Small intestine (tissue), 7 donors: Measurements from ENCODE around the gene SLF2. TPM values are rescaled to one million over a fixed set of nuclear protein-coding genes. Genes with fewer than 3 reads are reported as not detected.

Experiments
- DNase-seq, 2 donors: peaks; one replicate each; pipeline versions ENCODE4 v3.0.0 to v3.0.0-alpha.2; 2013
- FAIRE-seq: peaks from 2 replicates; lab custom pipeline; 2012; peaks lifted over from hg19 to GRCh38; lab: Jason Lieb, UNC
- H3K27ac ChIP-seq, 3 donors: one replicate each; pipeline ENCODE4 v1.5.1; 2013; ENCODE audit warnings: low read length in 2 of 3, mild to moderate bottlenecking in 2 of 3, control low read depth in 1 of 3, inconsistent platforms in 1 of 3, low read depth in 1 of 3, moderate library complexity in 1 of 3
- H3K27me3 ChIP-seq, 3 donors: one replicate each; pipeline ENCODE4 v1.6.1; 2013; ENCODE audit warnings: low read length in 3 of 3, inconsistent platforms in 1 of 3; ENCODE audit not compliant: control insufficient read depth in 3 of 3, insufficient read depth in 3 of 3
- H3K36me3 ChIP-seq, 3 donors: one replicate each; pipeline ENCODE4 v1.6.1; 2013; ENCODE audit warnings: low read length in 3 of 3, inconsistent platforms in 1 of 3, low read depth in 1 of 3, mild to moderate bottlenecking in 1 of 3, moderate library complexity in 1 of 3; ENCODE audit not compliant: control insufficient read depth in 3 of 3, insufficient read depth in 2 of 3
- H3K4me1 ChIP-seq, 3 donors: one replicate each; pipeline ENCODE4 v1.6.1; 2013; ENCODE audit warnings: low read length in 2 of 3, inconsistent platforms in 1 of 3, low read depth in 1 of 3, mild to moderate bottlenecking in 1 of 3, moderate library complexity in 1 of 3; ENCODE audit not compliant: control insufficient read depth in 3 of 3, insufficient read depth in 2 of 3
- H3K4me3 ChIP-seq, 3 donors: one replicate each; pipeline ENCODE4 v1.5.1; 2013; ENCODE audit warnings: low read length in 3 of 3, control low read depth in 1 of 3, inconsistent platforms in 1 of 3, low read depth in 1 of 3, mild to moderate bottlenecking in 1 of 3, moderate library complexity in 1 of 3
- H3K9me3 ChIP-seq, 2 donors: one replicate each; pipeline ENCODE4 v1.6.1; 2013; ENCODE audit warnings: low read depth in 1 of 2, low read length in 1 of 2; ENCODE audit not compliant: control insufficient read depth in 2 of 2, insufficient read depth in 1 of 2
- WGBS, 3 donors: extraction: QIAGEN DNeasy Blood & Tissue Kit; methylation state at CpG; one replicate each; pipeline ENCODE4 v1.1.7; 2013; 5-methylcytosine and 5-hydroxymethylcytosine counted together
- polyA plus RNA-seq, 4 donors: library from polyadenylated mRNA; stranded (reverse) in 3 of 4; unstranded in 1 of 4; fragments of 200-250 nt in 3 of 4; fragments of 120-200 nt in 1 of 4; gene quantifications; one replicate each; pipeline versions ENCODE4 v1.2.1 to v1.2.3, GENCODE V29; 2013
- donor health status: healthy with polysubstance abuse.
- donor health status: control.
- donor health status: control.
- donor health status: Bipolar disorder and iron deficiency.
- donor health status: healthy.

SLF2 gene
- polyA plus RNA-seq, 4 donors: 3.8 to 29.2 (median 5.6) TPM

DNA sequence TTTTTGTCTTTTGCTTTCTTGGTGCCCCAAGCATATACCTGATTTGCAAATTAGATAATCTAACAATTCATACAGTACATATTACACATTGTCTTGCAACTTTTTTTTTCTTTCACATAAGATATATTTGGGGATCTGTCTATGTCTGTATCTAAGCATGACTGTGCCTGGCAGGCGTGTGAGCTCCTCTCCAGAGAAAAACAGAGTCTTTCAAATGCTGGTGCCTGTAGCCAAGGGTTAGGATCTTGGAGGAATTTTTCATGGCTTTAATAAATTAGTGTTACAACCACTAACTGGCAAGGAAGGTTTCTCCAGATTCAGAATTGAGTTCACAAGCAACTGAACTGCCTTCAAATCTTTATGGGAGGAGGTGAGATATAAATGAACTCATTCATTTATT lies 14.8 kb upstream of the SLF2 start:
- Histone ChIP-seq H3K4me1 (peaks cover 0 to 5% (median 0%) of the 10 kb centered on the region in 3 donors), H3K4me3 (no peak overlapping the region), H3K36me3 (no peaks in the 10 kb centered on the region), H3K27ac (no peak overlapping the region), H3K9me3 (no peaks in the 10 kb centered on the region), H3K27me3 (peaks cover 0 to 5% (median 2%) of the 10 kb centered on the region in 3 donors)
- FAIRE-seq (no peak), DNase-seq (no peak)
- WGBS, 3 donors: 30 to 89% (median 50%) methylated on average over 1 of the region's 1 CpG

DNA sequence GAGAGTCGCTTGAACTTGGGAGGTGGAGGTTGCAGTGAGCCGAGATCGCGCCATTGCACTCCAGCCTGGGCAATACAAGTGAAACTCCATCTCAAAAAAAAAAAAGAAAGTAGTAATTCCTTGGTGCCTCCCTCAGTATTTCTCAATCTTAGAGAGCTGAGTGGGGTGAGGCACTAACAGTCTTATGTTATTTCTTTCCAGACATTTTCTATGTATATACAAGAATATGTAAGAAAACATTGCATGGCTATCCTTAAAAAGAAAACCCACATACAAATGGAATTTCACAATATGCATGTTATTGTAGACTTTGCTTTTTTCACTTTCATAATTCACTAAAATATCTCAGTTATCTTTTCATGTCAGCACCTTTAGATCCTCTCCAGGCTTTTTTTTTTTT lies 13.6 kb upstream of the SLF2 start:
- Histone ChIP-seq H3K4me1 (peaks cover 0 to 5% (median 0%) of the 10 kb centered on the region in 3 donors), H3K27ac (no peak overlapping the region), H3K4me3 (no peak overlapping the region), H3K9me3 (no peaks in the 10 kb centered on the region), H3K27me3 (peaks cover 0 to 2% (median 2%) of the 10 kb centered on the region in 3 donors), H3K36me3 (no peaks in the 10 kb centered on the region)
- WGBS, 3 donors: 80 to 94% (median 94%) methylated on average over 4 of the region's 4 CpGs
- no peak for DNase-seq
- no peak for FAIRE-seq

DNA sequence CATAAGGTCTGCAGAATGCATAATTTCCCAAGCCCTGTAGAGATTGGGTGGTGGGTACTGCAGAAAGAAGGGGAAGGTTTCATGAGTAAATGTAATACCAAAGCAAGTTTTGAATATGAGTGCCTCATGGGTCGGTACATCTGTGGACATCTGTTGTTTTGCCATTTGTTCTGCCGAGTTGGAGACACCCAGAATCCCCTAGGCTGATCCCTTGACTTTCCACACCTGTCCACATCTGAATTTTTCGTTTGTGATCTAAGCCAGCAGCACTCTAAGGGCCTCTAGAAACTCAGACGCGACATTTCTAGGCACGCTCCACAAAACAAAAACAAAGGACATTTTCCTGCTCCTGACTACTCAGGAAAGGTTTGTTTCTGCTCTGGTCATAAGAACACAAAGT lies 11.7 kb upstream of the SLF2 start:
- no peak overlapping the region for H3K4me3 ChIP-seq
- FAIRE-seq (no peak), DNase-seq (no peak)
- no peaks in the 10 kb centered on the region for H3K36me3 ChIP-seq
- H3K27me3 ChIP-seq: peaks cover 0 to 2% (median 2%) of the 10 kb centered on the region in 3 donors
- H3K9me3 ChIP-seq: no peaks in the 10 kb centered on the region
- no peaks in the 10 kb centered on the region for H3K4me1 ChIP-seq
- WGBS, 3 donors: 72 to 82% (median 78%) methylated on average over 6 of the region's 6 CpGs
- H3K27ac ChIP-seq: no peak overlapping the region

DNA sequence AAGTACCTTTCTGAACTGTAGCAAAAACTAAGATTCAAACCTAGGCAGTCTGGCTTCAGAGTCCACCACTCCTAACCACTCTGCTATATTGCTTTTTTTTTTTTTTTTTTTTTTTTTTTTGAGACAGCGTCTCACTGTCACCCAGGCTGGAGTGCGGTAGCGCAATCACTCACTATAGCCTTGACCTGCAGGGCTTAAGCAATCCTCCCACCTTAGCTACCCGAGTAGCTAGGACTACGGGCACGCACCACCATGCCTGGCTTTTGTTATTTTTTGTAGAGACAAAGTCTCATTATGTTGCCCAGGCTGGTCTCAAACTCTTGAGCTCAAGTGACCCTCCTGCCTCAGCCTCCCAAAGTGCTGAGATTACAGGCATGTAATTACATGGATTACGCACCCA lies 10.1 kb upstream of the SLF2 start:
- WGBS, 3 donors: 87 to 92% (median 91%) methylated on average over 7 of the region's 7 CpGs
- Histone ChIP-seq H3K36me3 (no peaks in the 10 kb centered on the region), H3K4me1 (no peaks in the 10 kb centered on the region), H3K9me3 (no peaks in the 10 kb centered on the region), H3K4me3 (no peak overlapping the region), H3K27me3 (peaks cover 0 to 2% (median 2%) of the 10 kb centered on the region in 3 donors), H3K27ac (no peak overlapping the region)
- DNase-seq: no peak
- no peak for FAIRE-seq

DNA sequence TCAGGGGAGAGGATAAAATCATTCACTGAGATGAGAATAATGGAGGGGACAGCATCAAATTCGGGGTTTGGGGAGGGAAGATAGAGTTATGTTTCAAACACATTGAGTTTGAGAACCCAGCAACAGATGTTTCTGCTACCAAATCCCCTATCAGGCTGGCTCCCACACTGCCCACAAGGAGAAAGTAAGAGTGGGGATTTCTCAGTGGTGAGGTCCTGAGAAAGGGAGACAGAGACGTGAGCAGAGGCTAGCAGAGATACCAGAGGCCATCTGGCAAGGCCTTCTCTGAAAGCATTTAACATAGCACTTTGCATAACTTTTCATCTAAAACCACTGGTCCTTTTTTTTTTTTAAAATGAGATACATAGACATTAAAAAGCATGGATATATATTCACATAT lies 7.8 kb upstream of the SLF2 start:
- H3K9me3 ChIP-seq: no peaks in the 10 kb centered on the region
- FAIRE-seq: no peak
- H3K36me3 ChIP-seq: no peaks in the 10 kb centered on the region
- DNase-seq: no peak
- peaks cover 0 to 3% (median 0%) of the 10 kb centered on the region in 3 donors for H3K4me1 ChIP-seq
- H3K27ac ChIP-seq: no peak overlapping the region
- no peak overlapping the region for H3K4me3 ChIP-seq
- H3K27me3 ChIP-seq: peaks cover 0 to 2% (median 2%) of the 10 kb centered on the region in 3 donors
- 72 to 83% (median 76%) methylated on average over 2 of the region's 2 CpGs for WGBS, 3 donors

DNA sequence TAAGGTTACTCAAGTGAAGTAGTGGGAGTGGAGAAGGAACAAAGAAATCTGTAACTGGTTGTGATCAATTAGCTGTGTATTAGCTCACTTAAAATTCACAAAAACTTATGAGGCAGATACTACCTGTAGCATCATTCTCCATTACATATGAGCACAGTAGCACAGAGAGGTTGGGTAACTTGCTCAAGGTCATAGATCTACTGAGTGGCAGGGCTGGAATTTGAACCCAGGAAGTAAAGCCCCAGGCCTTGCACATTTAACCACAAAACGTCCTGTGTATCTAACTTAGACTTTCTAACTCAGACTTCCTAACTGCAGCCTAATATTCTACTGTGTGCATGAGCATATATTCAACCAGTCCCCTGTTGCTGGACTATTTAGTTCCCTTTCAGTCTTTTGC lies 5.6 kb upstream of the SLF2 start:
- Histone ChIP-seq H3K9me3 (no peaks in the 10 kb centered on the region), H3K4me1 (peaks cover 0 to 8% (median 0%) of the 10 kb centered on the region in 3 donors), H3K27ac (no peak overlapping the region), H3K36me3 (no peaks in the 10 kb centered on the region), H3K4me3 (no peak overlapping the region), H3K27me3 (no peaks in the 10 kb centered on the region)
- FAIRE-seq: no peak
- DNase-seq: peak; percentile 51 to 62
- WGBS, 3 donors: 0 to 33% (median 21%) methylated on average over 1 of the region's 1 CpG

DNA sequence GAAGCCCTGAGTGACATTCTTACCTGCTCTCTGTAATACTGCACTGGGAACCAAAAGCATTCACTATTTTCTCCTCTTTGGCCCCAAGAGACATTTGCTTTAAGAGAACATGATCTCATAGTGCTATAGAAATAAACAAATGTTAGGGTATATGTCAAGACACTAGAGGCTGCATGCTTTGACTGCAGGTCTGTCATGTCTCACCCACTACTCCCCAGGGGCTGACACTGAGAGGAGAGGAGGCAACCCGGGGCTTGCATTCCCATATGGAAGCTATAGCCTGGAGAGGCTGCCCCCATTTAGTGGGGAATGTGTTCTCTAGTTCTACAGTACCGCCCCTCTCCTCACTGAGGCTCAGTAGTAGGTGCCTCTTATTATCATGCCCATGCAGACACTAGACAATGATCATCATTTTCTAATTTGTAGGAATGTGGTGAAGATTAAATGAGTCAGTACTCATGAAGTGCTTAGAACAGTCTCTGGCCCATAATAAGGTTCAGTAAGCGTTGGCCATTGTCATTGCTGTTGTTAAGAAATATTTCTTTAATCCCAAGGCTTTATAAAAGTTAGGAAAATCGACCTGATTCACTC lies 4.9 kb upstream of the SLF2 start:
- Histone ChIP-seq H3K27ac (no peak overlapping the region), H3K9me3 (no peaks in the 10 kb centered on the region), H3K27me3 (no peaks in the 10 kb centered on the region), H3K36me3 (no peaks in the 10 kb centered on the region), H3K4me1 (peaks cover 0 to 8% (median 0%) of the 10 kb centered on the region in 3 donors), H3K4me3 (no peak overlapping the region)
- FAIRE-seq: no peak
- no peak for DNase-seq
- 74 to 83% (median 82%) methylated on average over 4 of the region's 4 CpGs for WGBS, 3 donors

DNA sequence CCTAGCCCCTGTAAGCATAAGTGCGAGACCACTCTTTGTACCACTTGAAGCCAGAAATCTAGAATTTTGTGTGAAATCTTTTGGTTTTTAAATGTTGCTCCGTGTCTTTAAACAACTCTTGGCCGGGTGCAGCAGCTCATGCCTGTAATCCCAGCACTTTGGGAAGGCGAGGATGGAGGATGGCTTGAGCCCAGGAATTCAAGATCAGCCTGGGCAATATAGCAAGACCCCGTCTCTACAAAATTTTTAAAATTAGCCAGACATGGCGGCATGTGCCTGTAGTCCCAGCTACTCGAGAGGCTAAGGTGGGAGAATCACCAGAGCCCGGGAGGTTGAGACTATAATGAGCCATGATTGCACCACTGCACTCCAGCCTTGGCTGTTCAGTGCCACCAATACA lies 4.4 kb upstream of the SLF2 start:
- no peaks in the 10 kb centered on the region for H3K36me3 ChIP-seq
- H3K4me3 ChIP-seq: no peak overlapping the region
- H3K4me1 ChIP-seq: peaks cover 0 to 8% (median 0%) of the 10 kb centered on the region in 3 donors
- no peak overlapping the region for H3K27ac ChIP-seq
- DNase-seq: no peak
- 89 to 95% (median 90%) methylated on average over 8 of the region's 8 CpGs for WGBS, 3 donors
- H3K27me3 ChIP-seq: no peaks in the 10 kb centered on the region
- H3K9me3 ChIP-seq: no peaks in the 10 kb centered on the region
- no peak for FAIRE-seq
